ENCODE measurements around the gene ZNF831.

ZNF831 gene

DNA sequence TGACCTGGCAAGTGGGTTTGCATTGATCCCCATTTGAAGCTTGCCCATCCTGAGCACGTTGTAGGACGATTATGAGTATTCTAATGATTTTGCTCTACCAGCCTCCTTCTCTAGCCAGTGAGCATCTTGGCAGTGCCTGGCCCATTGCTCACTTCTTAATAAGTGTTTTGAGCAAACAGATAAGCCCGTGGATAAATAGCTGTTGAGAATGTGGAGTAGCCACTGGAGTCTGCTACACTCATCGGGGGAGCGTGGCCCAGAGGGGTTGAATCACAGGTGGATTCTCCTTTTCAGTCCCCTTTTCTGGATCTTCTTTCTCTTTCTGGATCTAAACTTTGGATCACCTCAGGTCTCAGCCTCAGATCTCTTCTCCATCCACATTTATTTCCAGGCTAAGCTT is 120.8 kb downstream of the ZNF831 start:
- in situ Hi-C loops (cut with MboI; ENCODE audit: low sequenced_read_pairs), result no loop called here

DNA sequence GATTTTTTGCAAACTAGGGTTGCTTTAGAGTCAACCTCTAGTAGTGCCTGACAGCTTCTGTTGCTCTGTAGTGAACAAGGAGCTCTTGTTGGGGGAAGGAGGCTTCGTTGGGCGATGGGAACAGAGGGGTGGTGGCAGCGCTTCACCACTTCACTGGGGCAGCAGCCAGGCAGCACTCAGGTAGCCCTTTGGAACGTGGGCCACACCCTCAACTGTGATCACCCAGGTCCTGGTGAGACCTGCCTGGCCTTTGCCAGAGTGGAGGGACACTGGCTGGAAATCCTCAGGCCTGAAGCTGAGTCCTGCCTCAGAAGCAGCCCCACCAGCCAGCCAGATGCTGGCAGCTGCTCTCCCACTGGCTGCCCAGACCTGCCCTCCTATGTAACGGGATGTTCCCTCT is 126.4 kb downstream of the ZNF831 start:
- in situ Hi-C loops (cut with MboI; ENCODE audit: low sequenced_read_pairs), result no loop called here

DNA sequence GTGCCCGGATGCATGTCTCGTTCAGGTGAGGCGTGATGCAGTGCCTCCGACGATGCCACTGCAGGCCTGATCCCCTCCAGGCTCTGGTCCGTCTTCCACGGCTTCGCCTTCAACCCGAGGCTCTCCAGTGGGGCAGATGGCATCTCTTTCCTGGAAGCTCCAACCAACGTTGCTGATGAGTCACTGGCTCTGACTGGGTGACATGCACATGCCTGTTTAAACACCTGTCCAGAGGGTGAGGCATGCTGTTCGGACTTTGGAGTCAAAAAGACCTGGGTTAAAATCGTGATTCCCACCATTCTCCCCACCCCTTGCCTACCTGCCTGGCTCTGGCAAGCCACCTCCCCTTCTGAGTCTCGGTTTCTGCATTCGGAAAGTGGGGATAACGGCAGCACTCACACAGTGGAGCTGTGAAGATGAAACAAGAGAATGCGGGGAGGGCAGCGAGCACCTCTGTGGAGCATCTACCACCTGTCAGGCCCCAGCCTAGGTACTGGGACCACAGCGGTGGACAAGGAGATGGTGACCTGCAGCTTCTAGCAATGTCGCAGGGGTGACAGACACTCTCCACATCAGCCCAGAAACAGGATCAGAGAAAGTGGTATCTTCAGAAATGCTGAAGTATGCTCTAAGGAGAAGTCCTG is 128.2 kb downstream of the ZNF831 start:
- in situ Hi-C loops (cut with MboI; ENCODE audit: low sequenced_read_pairs), result no loop called here

DNA sequence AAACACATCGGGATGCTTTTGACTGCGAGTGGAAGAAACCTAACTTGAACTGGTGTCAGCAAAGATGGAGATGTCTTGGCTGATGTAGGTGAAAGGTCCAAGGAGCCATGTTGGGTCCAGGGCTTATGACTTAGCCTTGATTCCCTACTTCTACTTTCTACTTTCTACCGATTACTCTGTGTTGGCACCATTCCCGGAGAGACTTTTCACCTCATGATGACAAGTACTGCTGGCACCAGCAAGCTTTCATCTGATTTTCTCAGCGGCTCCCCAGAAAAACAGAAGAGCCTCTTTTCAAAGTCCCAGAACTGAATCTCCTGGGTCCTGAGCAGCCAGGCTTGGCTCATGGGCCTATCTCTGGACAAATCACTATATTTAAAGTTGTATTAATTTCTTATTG is 131.9 kb downstream of the ZNF831 start:
- in situ Hi-C loops (cut with MboI; ENCODE audit: low sequenced_read_pairs), result no loop called here

DNA sequence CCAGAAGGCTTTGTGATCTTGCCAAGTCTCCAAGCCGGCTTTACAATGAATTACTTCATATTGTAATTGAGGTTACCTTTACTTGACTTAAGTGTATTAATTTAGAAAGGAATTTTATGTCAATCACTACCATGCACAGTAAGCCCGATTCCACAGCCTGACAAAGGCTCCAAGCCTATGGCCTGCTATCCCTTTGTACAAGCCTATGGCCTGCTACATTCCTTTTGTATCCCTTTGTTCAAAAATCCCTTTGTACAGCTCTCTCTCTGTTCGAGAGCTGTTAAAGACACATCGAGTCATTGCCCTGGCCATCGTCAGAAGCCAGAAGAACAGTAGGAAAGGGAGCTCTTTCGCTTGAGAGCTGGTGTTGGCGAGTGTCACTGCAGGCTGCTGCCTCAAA is 134.1 kb downstream of the ZNF831 start:
- in situ Hi-C loops (cut with MboI; ENCODE audit: low sequenced_read_pairs), result no loop called here

DNA sequence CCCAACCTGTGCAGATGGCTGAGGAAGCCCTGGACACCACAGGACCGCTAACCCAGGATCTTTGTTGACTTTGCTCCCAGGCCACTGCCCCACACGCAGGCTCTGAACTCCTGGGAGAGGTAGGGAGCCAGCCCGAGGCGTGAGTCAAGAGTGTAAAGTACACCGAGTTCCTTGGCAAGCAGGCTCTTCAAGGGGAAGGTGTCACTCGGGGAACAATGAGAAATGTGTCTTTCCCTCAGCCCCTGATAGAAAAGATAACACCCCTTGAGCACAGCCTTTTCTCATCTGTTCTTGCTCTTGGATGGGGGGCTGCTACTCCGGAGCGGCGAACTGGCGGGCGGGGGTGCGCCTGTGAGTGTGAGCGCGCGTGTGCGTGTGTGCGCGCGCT is 136.3 kb downstream of the ZNF831 start:
- in situ Hi-C loops (cut with MboI; ENCODE audit: low sequenced_read_pairs), result no loop called here

DNA sequence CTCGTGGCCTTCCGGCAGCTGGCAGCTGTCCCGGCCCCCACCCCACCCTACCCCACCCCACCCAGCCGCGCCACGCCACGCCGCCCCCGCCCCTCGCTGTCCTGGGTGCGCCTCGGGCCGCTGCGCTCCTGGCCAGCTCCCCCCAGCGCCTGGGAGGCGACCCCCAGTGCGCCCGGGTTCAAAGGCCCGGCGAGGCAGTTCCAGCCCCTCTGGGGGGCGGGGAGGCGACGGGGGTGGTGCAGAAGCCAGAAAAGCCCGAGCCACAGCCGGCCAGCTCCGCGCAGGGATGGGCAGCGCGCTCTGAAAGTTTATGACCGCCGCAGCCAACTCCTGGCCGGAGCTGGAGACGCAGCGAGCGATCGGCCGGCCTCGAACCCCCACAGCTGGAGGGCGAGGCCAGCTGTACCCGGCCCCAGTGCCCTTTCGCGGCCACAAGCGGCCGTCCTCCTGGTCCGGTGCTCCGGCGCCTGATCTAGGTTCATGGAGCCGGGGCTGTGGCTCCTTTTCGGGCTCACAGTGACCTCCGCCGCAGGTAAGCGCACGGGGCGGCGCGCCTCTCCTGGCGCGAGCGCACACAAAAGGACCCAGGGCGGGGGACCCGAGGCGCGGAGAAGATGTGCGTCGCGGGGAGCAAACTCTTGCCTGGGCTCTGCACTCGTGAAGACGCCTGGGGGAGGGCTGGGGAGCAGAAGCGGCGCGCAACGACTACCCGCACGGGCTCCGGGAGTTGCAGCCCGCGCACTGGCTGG is 136.9 kb downstream of the ZNF831 start, which contains the start of gene EDN3:
TSS of gene EDN3 (plus strand) at position 279 of the 749 bp plus-strand sequence. CDS start at position 481, 202 bp downstream.
- in situ Hi-C loops (cut with MboI; ENCODE audit: low sequenced_read_pairs), result no loop called here

DNA sequence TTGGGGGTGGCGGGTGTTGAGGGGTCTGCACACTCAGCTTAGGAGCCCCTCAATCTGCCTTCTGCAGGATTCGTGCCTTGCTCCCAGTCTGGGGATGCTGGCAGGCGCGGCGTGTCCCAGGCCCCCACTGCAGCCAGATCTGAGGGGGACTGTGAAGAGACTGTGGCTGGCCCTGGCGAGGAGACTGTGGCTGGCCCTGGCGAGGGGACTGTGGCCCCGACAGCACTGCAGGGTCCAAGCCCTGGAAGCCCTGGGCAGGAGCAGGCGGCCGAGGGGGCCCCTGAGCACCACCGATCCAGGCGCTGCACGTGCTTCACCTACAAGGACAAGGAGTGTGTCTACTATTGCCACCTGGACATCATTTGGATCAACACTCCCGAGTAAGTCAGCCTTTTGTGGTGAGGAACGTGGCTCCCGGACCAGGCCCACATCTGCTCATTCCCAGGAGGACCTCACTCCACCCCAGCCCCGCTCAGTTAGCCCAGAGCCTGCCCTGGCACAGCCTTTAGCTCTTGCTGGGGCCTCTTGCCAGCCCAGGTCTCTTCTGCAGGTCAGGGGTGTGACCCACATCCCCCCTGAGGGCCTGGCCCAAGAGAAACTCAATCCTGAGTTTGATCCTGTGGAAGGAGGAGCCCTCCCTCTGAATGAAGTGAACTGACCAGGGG is 137.9 kb downstream of the ZNF831 start:
- in situ Hi-C loops (cut with MboI; ENCODE audit: low sequenced_read_pairs), result no loop called here

DNA sequence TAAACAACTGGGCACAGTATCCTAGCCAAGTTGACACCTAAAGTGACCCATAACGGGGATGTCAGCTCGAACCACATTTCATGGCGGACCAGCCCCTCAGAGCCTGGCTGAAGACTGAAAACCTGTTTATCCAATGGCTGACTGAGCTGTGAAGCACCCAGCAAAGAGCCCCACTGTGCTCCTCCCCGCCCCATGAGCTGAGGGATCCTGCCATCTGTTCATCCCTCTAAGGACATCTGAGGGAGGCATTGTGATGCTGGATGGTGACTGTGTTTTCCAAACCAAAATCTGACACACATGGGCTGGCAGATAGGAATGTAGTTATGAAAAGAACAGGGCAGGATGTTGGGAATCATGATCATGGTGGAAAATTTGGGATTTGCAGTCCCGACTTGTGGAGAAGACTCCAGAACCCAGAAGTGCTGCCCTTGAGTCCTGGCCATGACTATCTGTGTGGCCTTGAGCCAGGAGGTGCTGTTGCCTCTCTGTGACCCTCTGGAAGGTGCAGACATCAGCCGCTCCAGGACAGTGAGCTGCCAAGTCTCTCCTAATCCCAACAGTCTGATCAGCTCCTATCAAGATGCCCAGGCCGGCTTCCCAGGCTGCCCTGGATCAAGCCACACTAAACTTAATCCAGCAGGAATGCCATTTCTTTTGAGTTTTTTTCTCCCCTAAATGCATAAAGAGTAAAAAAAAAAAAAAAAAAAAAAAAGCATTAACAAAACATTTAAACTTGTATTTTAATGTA is 142.5 kb downstream of the ZNF831 start:
- in situ Hi-C loops (cut with MboI; ENCODE audit: low sequenced_read_pairs), result no loop called here

DNA sequence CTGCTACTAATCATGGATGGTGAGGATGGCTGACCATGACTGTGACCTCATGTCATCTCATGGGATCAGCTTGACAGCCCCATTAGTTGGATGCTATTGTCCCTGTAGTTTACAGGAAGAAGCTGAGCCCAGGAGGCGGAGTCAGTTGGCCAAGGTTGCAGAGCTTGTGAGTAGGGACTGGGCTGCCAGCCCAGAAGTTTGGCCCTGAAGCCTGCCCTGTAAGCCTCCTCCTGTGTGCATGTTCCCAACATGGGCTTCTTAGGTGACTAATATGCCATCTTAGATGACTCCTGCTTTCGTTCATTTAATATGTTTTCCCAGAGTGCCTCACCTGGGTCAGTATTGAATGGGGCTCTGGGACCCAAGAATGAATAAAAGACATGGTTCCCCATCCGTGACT is 143.6 kb downstream of the ZNF831 start:
- in situ Hi-C loops (cut with MboI; ENCODE audit: low sequenced_read_pairs), result no loop called here
